ENCODE results near the gene TPM3.
"Not testable (repeated sequence)": the region's sequence is repeated elsewhere in the genome, so short reads cannot be mapped to it uniquely, and the experiment has no call there.

TPM3 gene

DNA sequence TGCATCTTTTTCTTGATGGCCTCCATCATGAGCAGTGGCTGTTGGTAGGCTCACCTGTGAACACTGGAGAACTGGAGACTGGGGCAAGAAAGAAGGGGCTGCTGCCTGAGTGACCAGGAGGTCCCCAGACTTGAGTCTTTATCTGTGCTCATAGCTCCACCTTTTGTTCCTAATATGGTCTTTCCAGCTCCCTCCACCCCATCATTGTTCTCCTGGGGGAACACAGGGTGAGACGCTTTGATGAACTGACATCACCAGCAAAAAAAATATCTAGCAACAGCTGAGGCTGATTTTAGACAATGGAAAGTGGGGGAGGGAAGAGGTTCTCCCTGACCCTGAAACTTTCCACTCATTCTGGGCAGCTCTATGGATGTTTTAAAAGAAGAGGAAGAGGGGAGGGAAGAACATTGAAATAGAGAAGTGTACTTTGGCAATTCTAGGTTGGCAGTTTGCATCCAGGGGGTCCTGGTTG is at the start of gene TPM3:
Gene TPM3, minus strand, starts transcription at position 111 of the 472 bp plus-strand sequence. Its CDS starts 82 bp downstream, at position 29.
- TF ChIP-seq, protein P1, sequence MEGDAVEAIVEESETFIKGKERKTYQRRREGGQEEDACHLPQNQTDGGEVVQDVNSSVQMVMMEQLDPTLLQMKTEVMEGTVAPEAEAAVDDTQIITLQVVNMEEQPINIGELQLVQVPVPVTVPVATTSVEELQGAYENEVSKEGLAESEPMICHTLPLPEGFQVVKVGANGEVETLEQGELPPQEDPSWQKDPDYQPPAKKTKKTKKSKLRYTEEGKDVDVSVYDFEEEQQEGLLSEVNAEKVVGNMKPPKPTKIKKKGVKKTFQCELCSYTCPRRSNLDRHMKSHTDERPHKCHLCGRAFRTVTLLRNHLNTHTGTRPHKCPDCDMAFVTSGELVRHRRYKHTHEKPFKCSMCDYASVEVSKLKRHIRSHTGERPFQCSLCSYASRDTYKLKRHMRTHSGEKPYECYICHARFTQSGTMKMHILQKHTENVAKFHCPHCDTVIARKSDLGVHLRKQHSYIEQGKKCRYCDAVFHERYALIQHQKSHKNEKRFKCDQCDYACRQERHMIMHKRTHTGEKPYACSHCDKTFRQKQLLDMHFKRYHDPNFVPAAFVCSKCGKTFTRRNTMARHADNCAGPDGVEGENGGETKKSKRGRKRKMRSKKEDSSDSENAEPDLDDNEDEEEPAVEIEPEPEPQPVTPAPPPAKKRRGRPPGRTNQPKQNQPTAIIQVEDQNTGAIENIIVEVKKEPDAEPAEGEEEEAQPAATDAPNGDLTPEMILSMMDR (IDR thresholded peaks at IDR 0.05; ENCODE audit: extremely low read depth, missing control alignments), result no peak
- DNase-seq (ENCODE audit: low spot score), result no peak

DNA sequence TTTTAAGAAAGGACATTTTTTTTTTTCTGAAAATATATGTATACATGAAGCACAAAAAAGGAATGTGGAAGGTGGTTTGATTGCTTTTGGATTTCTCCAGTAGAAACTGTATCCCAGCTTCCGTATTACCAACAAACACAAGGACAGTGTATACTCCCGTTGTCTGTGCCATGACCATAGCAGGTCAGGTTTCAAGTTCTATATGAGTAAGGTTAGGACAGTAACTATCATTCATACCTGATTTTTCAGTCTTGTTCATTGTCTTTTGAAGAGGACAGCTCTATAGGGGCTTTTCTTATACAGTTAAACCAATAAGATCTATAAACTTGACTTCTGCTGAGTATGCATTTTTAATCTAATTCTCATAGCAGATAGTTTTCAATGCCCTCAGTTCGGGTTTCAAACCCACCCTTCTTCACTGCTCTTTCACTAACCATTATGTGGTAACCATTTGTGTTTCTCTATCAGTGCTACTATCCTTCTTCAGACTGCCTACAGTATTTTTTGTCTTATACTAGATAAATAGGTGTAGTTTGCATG is 48.5 kb upstream of the TPM3 start:
- DNase-seq (ENCODE audit: low spot score), result no peak
- TF ChIP-seq, protein P1 (IDR thresholded peaks at IDR 0.05; ENCODE audit: extremely low read depth, missing control alignments), result no peak

DNA sequence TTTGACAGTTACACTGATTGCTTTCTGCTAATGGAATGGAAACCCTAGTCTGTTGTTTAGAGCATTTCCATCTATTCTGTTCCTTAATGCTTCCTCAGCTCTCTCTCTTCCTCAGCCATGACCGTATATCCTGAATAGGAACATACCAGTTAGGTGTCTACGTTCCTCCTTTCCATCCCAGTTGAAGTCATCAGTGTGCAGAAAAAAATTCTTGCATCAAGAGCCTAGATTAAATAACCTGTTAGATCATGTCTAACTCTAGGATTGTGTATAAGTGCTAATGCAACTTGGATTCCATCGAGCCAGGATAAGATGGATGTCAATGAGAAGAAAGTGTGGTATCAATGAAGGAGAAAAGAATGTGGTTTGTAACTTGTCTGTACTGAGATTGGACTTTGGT is 47.6 kb upstream of the TPM3 start:
- TF ChIP-seq, protein P1 (IDR thresholded peaks at IDR 0.05; ENCODE audit: extremely low read depth, missing control alignments), result no peak
- no peak for DNase-seq (ENCODE audit: low spot score)

DNA sequence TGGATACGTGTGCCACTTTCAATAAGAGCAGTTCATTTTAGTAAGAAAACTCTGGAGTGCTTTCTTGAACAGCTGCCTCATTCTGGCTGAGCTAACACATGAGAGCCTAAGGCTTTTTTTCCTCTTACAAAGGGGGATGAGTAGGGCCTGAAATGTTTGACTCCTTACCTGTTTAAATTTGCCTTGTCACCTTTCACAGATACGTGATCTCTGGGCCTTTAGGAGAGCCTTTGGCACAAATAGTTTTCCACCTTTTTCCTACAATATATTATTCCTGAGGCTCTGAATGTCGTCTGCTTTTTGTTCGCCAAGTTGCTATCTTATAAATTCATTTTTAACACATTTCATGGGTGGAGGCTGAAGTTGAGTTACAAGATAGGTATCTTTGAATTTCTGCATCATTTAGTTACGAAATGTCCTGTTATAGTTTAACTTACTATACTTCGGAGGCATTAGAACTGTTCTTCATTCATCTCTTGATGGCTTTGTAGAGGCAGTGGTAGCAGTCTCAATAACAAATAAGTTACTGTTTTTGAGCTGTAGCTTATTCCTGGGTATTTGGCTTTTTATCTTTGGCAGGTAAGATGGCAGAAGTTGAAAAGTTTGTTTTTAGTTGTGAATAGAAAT is 46.1 kb upstream of the TPM3 start:
- no peak for DNase-seq (ENCODE audit: low spot score)
- TF ChIP-seq, protein P1 (IDR thresholded peaks at IDR 0.05; ENCODE audit: extremely low read depth, missing control alignments), result no peak

DNA sequence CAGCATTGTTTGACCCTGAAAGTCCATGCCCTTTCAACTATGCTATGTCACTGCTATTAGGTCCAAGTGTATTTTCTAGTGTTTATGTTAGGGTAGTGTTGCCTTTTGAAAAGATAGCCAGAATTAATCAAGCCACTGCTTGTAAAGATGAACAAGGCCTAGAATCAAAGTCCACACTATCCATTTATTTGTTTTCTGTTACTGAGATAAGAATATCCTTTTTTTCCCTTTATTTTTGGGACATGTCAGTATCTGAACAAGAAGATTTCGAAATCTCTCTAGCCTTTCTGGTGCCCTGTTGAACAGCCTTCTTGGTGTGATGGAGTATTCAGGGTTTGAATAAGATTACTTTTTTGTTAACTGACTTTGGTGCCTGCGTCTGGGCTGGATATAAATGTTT is 45.5 kb upstream of the TPM3 start:
- no peak for DNase-seq (ENCODE audit: low spot score)
- TF ChIP-seq, protein P1 (IDR thresholded peaks at IDR 0.05; ENCODE audit: extremely low read depth, missing control alignments), result no peak

DNA sequence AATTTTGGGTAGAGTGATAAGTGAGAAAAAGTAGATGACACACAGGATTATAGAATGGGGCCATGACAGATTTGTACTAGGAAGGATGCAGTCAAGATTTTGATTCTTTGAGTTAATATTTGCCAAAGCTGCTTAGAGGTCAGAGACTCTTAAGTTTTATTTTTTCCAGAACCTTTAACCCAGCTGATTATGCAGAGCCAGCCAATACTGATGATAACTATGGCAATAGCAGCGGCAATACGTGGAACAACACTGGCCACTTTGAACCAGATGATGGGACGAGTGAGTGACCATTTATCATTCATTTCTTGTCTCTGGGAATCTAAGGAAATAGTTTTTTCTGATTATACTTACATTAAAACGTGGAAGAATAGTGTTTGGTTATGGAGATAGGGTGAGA is 45.0 kb upstream of the TPM3 start:
- TF ChIP-seq, protein P1 (IDR thresholded peaks at IDR 0.05; ENCODE audit: extremely low read depth, missing control alignments), result no peak
- DNase-seq (ENCODE audit: low spot score), result no peak

DNA sequence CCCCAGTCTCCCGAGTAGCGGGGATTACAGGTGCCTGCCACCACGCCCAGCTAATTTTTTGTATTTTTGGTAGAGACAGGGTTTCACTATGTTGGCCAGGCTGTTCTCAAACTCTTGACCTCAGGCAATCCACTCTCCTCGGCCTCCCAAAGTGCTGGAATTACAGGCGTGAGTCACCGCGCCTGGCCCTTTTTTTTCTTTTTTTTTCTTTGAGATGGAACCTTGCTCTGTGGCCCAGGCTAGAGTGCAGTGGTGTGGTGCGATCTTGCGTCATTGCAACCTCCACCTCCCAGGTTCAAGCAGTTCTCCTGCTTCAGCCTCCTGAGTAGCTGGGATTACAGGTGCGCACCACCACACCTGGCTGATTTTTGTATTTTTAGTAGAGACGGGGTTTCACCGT is 41.2 kb upstream of the TPM3 start:
- not testable (repeated sequence) for DNase-seq (ENCODE audit: low spot score)

DNA sequence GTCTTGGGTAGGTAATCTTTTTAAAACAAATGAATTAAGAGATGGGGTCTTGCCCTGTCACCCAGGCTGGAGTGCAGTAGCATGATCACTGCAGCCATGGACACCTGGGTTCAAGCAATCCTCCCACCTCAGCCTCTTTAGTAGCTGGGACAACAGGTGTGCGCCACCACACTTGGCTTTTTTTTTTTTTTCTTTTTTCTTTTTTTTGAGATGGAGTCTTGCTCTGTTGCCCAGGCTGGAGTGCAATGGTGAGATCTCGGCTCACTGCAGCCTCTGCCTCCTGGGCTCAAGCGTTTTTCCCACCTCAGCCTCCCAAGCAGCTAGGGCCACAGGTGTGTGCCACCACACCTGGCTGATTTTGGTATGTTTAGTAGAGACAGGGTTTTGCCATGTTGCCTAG is 39.2 kb upstream of the TPM3 start:
- not testable (repeated sequence) for DNase-seq (ENCODE audit: low spot score)

Measured in GM20000 (cell line).